GM21529 (cell line): ENCODE results near the gene CATSPER3.

ENCODE experiments used
- ATAC-seq: cut with Tn5 transposase; IDR thresholded peaks from one replicate; pipeline ENCODE4 v1.9.1; 2021; ENCODE audit not compliant: unreplicated experiment

The CATSPER3 gene

DNA sequence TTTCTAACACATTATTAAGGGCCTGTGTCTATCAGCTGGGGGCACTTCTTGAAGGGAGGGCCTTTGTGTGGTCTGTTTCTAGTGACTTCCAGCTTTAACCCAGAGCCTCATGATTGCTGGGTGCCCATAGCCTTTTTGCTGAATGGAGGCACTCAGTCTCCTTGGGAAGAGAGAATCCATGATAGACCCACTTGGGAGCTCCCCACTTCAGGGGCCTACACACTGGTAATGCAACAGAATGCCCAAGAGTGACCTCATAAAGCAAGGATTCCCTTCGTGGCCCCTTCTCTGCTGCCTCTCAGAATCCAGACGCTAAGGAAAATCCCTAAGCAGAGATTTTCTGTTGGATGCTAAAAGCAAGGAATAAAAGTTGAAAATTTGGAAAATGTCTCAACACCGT is at the start of gene CATSPER3:
Gene CATSPER3, plus strand, starts transcription at position 301 of the 400 bp plus-strand sequence. Its CDS starts 85 bp downstream, at position 386.
- ATAC-seq = no peak

DNA sequence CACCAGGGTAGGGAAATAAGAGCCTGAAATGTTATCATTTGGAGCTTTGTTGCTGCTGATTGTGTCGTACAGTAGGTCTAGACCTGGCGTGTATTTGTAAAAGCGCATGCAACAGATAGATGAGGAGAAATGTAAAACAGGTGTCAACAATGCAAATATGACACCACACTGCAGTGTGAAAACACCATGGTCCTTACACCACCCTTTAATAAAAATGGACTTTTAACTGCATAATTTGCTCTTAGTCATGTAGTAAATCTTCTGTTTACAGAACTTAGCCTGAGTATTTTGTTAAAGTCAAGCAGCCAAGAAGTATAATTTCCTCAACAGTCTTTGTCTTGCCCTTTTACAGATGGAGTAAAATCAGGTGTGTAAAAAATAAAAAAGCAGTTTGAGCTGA is 48.8 kb upstream of the CATSPER3 start:
- ATAC-seq = no peak

DNA sequence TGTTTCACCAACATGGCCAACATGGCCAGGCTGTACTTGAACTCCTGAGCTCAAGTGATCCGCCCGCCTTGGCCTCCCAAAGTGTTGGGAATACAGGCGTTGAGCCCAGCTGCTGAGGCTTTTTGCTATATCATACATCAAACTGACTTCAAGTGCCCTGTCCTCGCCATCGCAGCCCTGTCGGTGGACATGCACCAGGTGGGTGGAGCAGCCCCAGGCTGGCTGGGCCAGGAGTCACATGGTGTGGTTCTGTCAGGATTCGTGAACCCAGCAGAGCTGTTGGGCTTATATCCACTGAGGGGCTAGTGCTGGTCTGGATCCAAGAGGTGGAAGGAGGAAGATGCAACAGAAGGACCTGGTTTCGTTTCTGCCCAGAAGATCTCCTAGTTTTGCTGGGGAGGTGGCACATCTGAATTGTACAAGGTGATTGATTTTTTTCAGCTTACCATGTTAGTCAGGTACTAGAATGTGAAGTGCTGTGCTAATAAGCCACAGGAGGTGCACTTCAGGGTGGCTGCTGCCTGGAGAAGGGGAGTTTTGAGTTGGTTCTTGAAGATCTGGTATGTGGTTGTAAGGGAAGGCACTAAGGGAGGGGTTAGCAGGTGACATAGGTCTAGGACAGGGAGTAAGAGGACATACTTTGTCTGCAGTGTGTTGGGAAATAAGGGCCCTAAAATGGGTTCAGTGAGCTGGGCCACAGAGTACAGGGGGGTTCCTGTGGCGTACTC is 46.7 kb upstream of the CATSPER3 start:
- ATAC-seq = no peak

DNA sequence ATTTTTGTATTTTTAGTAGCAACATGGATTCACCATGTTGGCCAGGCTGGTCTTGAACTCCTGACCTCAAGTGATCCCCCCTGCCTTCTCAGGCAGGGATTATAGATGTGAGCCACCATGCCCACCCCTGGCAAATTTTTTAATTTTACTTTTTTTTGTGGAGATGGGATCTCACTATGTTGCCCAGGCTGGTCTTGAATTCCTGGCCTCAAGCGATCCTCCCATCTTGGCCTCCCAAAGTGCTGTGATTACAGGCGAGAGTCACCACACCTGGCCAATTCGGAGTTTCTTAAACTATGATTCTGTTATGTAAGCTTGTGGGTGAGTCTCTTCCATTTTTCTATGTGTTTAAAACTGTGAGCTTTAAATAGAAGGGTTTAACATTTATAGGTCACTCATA is 35.2 kb upstream of the CATSPER3 start:
- no peak for ATAC-seq

DNA sequence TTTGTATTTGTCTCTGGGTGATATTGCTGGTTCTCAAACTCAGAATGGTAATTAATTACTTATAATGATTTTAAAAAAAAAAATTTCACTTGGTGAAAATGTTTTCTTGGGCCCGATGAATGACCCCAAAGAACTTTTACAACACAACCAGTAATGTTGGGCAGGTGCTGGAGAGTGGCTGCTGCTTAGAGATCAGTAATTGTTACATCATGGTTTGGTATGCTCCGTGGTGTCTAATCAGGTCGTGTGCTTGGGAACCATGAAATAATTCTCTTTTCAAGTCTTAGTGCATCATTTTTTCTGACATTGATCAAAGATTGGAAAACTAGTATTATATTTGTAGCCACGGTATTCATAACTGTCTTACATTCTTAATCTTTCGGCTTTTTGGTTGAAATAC is 33.5 kb upstream of the CATSPER3 start:
- ATAC-seq = no peak

DNA sequence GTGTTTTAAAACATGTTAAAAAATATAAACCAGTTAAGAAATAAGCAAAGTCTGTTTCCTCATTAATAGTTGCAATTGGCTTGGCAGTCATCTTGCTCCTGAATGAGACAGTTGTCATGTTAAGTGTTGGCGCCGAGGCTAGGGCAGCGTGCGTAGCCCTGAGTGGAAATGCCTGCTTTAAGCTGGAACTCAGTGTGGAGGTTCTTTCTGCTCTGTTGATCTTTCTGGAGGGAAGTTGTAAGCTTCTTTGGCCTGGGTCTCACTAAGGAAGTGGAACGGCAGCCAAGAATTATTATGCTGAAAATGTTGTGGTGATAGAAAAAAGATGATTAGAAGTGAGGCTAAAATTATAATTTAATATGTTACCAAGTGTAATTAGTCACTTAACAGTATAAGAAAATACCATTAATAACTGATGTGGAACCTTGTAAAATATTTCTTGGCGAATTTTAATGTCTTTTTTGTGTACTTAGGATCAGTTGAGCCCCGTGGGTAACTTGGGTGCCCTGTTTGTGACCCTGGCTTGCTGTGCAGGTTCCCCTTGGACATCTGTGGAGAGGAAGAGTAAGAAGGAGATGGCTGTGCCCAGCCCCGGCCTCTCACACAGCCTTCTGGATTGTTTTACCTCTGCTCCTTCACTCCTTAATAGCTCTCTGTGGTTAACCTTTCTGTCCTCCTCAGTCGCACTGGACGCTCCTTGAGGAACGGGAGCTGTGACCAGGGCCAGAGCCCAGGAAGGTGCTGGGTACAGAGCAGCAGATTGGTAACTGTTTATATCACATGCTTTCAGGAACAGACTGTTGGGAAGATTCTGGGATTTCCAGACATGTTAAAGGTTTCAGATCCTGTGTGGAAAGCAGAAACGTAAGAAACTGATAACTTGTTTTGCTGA is 31.8 kb upstream of the CATSPER3 start:
- no peak for ATAC-seq

DNA sequence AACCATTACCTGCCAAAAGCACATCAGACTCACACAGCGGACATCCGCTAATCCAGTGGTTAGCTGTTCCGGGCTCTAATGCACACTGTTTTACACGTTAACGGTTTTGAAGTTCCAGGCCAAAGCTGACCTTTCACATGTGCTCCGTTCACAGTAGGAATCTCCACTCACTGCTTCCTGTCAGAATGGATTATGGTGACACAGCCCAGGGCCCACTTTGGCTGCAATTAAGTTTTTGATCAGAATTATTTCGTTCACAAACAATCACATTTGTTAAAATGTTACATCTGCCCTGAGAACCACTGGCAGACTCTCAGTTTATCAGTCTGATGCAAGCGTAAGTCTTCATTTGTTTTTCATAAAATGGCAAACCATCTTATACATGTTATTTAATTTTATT is 30.2 kb upstream of the CATSPER3 start:
- ATAC-seq = no peak

DNA sequence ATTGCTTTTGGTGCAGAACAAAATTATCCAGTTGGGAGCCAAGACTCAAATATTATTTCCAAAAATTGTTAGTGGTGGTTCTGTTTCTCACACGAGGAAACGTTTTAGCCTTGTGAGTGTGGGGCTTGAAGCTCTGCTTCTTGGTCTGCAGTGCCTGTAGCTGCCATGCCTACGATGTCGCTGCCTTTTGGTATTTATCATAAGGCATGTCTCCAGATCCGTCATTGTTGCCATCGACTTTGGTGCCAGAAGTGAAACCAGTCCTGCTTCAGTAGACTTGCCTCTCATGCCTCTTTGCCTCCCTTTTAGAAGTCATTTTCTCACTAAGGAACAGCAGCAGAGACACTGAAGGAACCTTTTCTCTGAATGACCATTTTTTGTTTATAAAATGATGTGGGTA is 29.7 kb upstream of the CATSPER3 start:
- no peak for ATAC-seq

DNA sequence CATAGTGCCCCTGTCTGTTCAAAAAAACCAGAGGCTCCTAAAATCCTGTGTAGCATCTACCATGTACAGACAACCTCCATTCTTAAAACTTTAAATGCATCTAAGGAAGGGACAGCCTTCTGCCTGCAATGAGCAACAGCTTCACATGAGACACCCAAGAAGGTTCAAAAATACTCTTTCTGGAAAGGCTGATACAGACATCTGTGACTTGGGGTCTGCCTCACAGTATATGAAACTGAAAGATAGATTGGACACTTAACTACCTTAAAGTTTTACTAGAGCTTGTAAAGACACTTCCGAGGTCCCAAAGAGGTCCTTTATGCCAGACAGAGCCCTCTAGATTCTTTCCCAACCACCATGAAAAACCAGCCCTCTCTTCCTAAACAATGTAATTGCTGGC is 28.2 kb upstream of the CATSPER3 start:
- ATAC-seq = no peak

DNA sequence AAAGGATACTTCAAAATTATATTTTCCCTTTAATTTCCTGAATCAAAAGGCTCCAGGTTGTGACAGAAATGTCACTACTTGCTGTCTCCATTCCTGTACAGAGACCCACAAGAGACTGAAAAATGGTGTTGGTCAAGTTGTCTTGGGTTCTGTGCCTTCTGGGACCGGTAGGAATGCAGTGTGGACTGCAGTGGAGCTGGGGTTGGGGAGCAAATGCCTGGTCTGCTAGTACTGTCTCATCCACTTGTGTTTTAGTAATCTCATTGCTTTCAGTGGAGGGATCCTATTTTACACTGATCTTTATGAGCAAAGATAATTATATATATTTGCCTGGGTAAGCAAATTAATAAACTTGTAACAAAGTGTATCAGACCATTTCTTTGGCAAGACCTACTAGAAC is 24.2 kb upstream of the CATSPER3 start:
- ATAC-seq = no peak

DNA sequence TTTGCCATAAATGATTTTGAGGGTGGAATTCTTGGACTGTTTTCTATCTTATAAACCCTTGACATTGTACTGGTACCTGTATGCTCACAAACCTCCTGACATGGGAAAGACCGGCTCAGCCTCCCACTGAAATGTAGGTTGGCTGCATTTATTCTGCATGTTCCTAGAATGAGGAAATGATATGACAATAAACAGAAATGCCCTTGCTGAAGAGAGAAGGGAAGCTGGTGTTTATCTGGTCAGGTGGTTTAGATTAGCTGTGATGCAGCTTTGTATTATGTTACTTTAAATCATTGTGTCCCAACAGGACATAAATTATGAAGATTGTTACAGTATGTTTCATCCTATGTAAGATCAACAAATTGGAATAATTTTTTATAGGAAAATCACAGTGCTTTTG is 23.1 kb upstream of the CATSPER3 start:
- no peak for ATAC-seq

DNA sequence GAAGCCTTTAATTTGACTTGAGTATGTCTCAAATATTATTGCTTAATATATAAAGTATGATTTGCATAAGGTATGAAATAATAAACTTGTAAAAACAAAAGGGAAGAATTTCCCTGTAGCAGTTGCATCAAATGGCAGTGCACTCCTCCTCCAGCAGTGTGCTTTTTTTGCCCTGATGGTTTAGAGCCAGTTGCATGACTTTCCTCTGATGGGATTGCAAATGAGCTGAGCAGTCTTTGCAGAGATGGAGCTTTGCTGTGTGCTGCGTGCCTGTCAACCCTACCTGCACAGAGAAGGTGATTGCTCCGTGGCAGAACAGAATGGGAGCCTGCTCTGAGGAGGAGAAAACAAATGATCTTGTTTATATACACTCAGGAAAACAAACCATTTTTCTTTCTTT is 22.7 kb upstream of the CATSPER3 start:
- ATAC-seq = no peak

DNA sequence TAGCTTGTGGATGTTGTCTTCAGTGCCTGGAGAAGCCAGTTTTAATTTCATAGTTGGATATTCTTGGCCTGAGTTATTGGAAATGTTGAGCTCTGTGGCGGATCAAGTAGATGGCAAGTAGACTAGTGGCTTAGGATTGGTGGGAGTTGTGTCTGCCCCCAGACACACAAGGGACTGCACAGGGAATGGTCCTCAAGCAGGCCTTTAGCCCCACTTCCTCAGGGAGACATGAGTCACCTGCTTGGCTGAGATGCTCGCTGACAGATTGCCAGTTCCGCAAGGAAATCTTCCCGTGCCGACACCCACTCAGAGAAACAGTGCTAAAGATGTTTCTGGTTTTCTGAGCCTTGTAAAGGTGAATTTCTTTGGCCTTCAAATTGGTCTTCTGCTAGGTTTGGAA is 18.8 kb upstream of the CATSPER3 start:
- ATAC-seq = no peak

DNA sequence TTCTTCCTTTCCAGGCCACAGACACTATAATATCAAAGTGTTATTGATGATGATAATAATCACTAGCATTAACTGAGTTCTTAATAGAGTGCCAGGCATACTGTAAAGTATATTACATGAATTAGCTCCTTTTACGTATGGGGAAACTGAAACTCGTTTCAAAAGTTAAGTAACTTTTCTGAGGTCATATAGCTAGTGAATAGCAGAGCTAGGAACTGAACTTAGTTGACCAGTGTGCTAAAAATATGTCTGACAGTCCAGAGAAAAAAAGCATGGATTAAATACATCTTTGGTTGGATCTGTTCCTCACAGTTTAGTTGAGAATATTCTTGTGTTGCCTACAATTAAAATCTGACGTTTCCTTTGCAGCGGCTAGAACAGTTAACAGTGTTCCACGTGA is 18.4 kb upstream of the CATSPER3 start:
- no peak for ATAC-seq

DNA sequence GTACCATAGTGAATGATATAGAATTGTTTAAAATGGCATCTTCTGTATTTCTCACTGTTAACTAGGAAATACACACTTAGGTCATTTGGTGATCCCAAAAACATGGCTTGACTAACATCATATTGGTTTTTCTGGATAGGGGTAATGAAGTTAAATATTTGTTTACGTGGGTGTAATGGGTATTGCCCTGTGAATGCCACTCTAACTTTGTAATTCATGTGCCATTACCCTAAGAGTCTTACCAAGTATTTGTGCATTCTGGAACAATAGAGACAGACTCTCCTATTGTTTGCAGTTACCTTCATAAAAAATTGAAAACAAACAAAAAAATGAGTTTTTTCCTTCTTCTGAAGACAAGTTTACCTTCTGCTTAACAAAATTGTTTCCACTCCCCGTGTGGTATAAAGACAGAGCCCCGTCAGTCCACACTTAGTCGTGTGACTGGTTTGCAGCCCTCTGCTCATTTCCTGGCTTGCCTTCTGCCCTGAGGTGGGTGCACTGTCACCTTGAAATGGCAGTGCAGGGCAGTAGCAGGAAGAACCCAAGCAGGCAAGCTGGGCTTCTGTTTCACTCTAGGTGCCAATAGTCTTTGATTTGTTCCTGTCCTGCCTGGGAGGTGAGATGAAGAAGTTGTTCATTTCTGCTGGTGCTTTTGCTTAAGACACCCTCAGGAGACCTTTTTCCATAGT is 9.6 kb upstream of the CATSPER3 start:
- no peak for ATAC-seq

DNA sequence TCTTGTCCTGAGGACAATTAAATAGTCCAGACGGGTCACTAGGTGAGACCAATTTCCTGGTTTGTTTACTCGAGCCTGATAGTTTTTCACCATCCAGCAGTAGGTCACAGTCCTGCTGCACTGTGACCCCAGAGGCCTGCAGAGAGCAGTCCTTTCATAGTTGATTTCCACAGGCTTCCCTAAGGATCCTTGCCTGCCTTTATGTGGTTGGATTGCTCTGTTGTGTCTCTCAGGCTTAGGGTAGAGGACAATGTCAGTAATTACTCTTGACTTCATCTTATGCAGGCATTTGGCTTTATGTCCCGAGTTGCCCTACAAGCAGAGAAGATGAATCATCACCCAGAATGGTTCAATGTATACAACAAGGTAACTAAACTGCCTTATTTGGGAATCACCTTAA is 9.0 kb upstream of the CATSPER3 start:
- ATAC-seq = no peak

DNA sequence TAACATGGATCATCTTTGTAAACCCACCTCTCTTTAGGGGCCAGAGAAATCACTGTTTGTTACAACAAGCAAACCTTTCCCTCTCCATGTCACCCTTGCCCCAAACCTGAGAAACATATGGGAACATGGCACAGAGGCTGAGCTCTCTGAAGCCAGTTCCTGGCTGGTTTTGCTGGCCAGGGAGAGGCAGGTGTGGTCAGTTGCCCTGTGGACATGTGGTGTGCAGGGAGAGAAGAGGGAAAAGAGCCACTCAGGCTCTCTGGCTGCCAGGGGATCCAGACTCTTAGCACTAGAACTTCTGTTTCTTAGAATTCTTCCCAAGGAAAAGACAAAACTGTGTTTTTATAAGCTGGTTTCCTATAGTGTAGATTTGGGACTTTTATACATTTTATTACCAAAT is 4.6 kb upstream of the CATSPER3 start:
- ATAC-seq = no peak

DNA sequence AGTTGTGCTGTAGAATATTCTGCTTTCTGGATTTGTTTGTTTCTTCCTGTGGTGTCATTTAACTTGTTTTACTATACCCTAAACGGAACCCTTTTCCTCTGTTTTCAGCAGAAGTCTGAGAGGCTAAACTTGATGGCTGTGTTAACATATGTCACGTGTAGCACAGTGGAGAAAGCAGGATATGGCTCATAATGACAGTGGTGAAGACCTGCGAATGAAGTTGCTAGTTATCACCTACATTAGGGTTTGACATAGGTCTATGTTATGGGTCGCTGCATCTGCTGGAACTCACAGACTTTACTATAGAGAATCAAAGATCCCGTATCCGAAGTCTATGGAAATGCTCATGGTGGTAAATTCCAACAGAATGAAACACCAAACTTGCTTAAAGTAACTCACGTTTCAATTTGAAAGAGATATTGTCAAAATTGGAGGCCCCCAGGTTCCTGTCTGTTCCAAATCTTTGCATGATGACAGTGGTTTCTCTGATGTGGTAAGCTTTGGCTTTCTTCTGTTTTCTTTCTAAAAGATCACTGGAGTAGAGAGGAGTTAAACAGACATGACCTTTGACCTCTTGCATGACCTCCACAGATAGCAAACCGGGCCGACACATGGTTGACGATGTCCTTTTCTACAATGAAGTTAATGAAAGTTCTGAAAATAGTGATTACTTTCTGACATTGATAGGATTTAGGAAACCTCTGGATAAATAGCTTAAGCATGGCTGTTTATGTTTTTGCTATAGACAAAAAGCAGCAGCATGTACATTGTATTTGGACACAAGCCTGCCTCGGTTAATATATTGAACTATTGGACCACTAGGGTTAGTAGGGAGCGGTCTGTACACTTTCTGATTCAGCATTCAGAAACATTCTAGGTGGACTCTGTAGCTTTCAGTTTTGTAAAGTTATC is 3.1 kb upstream of the CATSPER3 start:
- ATAC-seq = no peak

DNA sequence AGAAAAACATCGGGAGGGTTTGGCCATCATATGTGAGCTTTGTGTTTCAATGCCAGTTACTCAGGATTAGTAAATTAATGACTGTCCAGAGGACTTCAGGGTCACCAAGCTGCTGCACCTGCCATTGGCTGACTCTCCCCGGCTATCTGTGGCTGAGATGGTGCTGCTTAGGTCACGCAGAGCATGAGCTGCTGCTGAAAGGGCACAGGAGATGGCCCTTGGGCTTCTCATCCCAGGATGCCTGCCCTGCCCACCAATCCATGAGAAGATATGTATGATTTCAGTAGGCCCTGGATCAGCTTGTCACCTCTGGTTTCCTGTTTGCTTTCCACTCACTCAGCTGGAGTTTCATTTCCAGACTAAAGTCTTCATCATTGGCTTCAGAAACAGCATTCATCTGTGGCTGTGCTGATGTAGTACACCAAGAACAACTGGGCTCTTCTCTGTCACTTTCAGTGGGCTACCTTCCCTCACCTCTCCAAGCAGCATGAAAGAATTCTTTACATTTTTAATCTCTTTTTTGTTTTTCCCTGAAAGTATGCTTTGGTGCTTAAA is 2.4 kb upstream of the CATSPER3 start:
- ATAC-seq = no peak

DNA sequence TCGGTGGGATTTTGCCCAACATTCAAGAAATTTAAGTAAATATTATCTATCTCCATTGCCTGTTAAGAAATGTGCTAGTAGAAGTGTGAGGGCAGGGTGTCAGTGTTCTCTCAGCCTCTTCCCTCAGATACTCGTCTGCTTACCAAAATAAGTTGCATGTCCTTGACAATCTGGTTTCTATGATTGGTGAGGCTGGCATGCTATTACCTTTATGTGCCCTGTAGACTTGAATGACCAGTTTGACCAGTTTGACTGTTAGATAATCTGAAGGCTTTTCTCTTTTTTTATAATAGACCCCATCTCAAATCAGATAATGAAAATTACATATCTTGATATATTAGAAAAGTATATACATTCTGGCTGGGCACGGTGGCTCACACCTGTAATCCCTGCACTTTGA is 348 bp downstream of the CATSPER3 start:
- no peak for ATAC-seq
